ENCODE measurements around the gene ADISSP.

GRCh38 chr20:3707508-3707899, 60.0 kb downstream of the ADISSP start:
- TF ChIP-seq ZBTB11 (CRISPR knock-in tag; IDR thresholded peaks at IDR 0.05) (no peak), E2F1 (CRISPR knock-in tag; IDR thresholded peaks at IDR 0.05) (no peak)

Data from K562 (cell line).